ENCODE data around the gene MBD3L3. TPM values are rescaled to one million over a fixed set of nuclear protein-coding genes. Genes with fewer than 3 reads are reported as not detected.

The MBD3L3 gene
- total RNA-seq: not detected in 2 replicates

GRCh38 chr19:7058576-7058975 is at the start of gene MBD3L3:
Gene MBD3L3, minus strand, starts transcription at chr19:7058676. Its CDS starts 71 bp downstream, at chr19:7058605.

GRCh38 chr19:7069042-7069903 is 10.8 kb upstream of the MBD3L3 start, which contains the start of gene ZNF557:
Gene ZNF557, plus strand, starts transcription at chr19:7069703. Its CDS starts 5,372 bp downstream, at chr19:7075075.

GRCh38 chr19:7049021-7049420 is 9.5 kb downstream of the MBD3L3 start, which contains the start of gene MBD3L2:
Gene MBD3L2, plus strand, starts transcription at chr19:7049321. Its CDS starts 53 bp downstream, at chr19:7049374.

GRCh38 chr19:7040079-7040478 is 18.4 kb downstream of the MBD3L3 start, which contains the start of gene MBD3L4:
Gene MBD3L4, minus strand, starts transcription at chr19:7040179. Its CDS starts 35 bp downstream, at chr19:7040144.

GRCh38 chr19:7030278-7030677 is 28.2 kb downstream of the MBD3L3 start, which contains the start of gene MBD3L5:
Gene MBD3L5, plus strand, starts transcription at chr19:7030578. Its CDS starts 34 bp downstream, at chr19:7030612.

GRCh38 chr19:7021331-7021730 is 37.1 kb downstream of the MBD3L3 start, which contains the start of gene MBD3L2B:
Gene MBD3L2B, minus strand, starts transcription at chr19:7021431. Its CDS starts 34 bp downstream, at chr19:7021397.

Other genes starting within 250 kb of the MBD3L3 start
- gene ADGRE1, start 171.1 kb downstream of the MBD3L3 start, total RNA-seq: not detected in 2 replicates
- gene MBD3L2B, start 37.2 kb downstream of the MBD3L3 start, total RNA-seq: not detected in 2 replicates
- not detected in 2 replicates for gene MBD3L5, start 28.1 kb downstream of the MBD3L3 start, total RNA-seq
- not detected in 2 replicates for gene MBD3L4, start 18.5 kb downstream of the MBD3L3 start, total RNA-seq
- not detected in 2 replicates for gene MBD3L2, start 9.4 kb downstream of the MBD3L3 start, total RNA-seq
- gene ZNF557, start 11.0 kb upstream of the MBD3L3 start, total RNA-seq: 4.2 and 4.7 TPM in 2 replicates
- gene INSR, start 235.7 kb upstream of the MBD3L3 start, total RNA-seq: 5.5 and 6.1 TPM in 2 replicates

Measured in bronchus fibroblast of lung (primary cell).